Measurements from ENCODE around the gene DND1.

GRCh38 chr5:140633501-140633900 is 39.9 kb downstream of the DND1 start:
- TF ChIP-seq GATA2 (IDR thresholded peaks at IDR 0.05; ENCODE audit: low read depth, low read length) = no peak
- TF ChIP-seq GATA3 (IDR thresholded peaks at IDR 0.05; ENCODE audit: low read depth, low read length) = no peak
